ENCODE data around the gene GNAQ.

- TF ChIP-seq HNF4G (IDR thresholded peaks at IDR 0.05; ENCODE audit: borderline replicate concordance, low read depth, low read length) (no peak), HNF4G (CRISPR knock-in tag; IDR thresholded peaks at IDR 0.05; ENCODE audit: borderline replicate concordance, low read depth) (no peak), KDM1A (CRISPR knock-in tag; IDR thresholded peaks at IDR 0.05) (no peak), ATF6 (CRISPR knock-in tag; conservative IDR thresholded peaks at IDR 0.05) (no peak), MXI1 (IDR thresholded peaks at IDR 0.05; ENCODE audit: borderline replicate concordance, low read depth, low read length) (no peak), POLR2AphosphoS5 (IDR thresholded peaks at IDR 0.05; ENCODE audit: low read depth, low read length) (no peak), POLR2A (IDR thresholded peaks at IDR 0.05; ENCODE audit: insufficient read depth in 1 of 2, low read depth in 2 of 2, low read length in 2 of 2) (no peak), REST (IDR thresholded peaks at IDR 0.05; ENCODE audit: borderline replicate concordance in 1 of 2, low read depth in 1 of 2, low read length in 2 of 2) (no peak), TEAD2 (CRISPR knock-in tag; IDR thresholded peaks at IDR 0.05) (no peak), RFX5 (IDR thresholded peaks at IDR 0.05; ENCODE audit: low read depth, low read length) (no peak), GABPA (IDR thresholded peaks at IDR 0.05; ENCODE audit: low read depth, low read length) (no peak), GABPA (CRISPR knock-in tag; IDR thresholded peaks at IDR 0.05; ENCODE audit: low read depth) (no peak)
These were observed 353.6 kb downstream of the GNAQ start for GRCh38 chr9:77677957-77678535.

Measured in HepG2 (cell line).